Occipital lobe (tissue), 2 donors: Measurements from ENCODE around the gene EEFSEC. TPM values are rescaled to one million over a fixed set of nuclear protein-coding genes. Genes with fewer than 3 reads are reported as not detected.

ENCODE experiments used
- small RNA-seq: library from RNA; depleted of rRNA; stranded (forward); fragments of <200 nt; gene quantifications from one replicate; pipeline ENCODE3, GENCODE V24; 2014
- total RNA-seq: library from RNA; depleted of rRNA; stranded (reverse); fragments of >200 nt; gene quantifications from one replicate; pipeline ENCODE4 v1.2.3, GENCODE V29; 2014

Gene EEFSEC
- total RNA-seq, 1 donor from 2014 or later = 5.1 TPM

Small RNA genes lying within 50 kb of the gene (small RNA-seq; reads per million reads assigned to genes)
- gene RNU6-823P = not detected

Other genes starting within 250 kb of the EEFSEC start
- gene KBTBD12, start 238.2 kb upstream of the EEFSEC start, total RNA-seq = 3.4 TPM
- gene SEC61A1, start 101.0 kb upstream of the EEFSEC start, total RNA-seq = 77.2 TPM
- gene RUVBL1, start 29.7 kb upstream of the EEFSEC start, total RNA-seq = 38.5 TPM